Inferior parietal cortex (tissue), 1 donor: ENCODE results near the gene UNC79.
"Not testable (repeated sequence)": the region's sequence is repeated elsewhere in the genome, so short reads cannot be mapped to it uniquely, and the experiment has no call there.

Experiments used
- DNase-seq: peaks from one replicate; pipeline ENCODE4 v3.0.0-alpha.2; 2016; ENCODE audit errors: extremely low spot score

The UNC79 gene

GRCh38 chr14:93430315-93431035 is at the start of gene UNC79:
UNC79 (plus strand) TSS chr14:93430939; CDS start chr14:93431030, 91 bp downstream.
- DNase-seq = peak; percentile 70

- no peak for DNase-seq
Observed at GRCh38 chr14:93381644-93382043, 49.1 kb upstream of the UNC79 start.

GRCh38 chr14:93384256-93384655 is 46.5 kb upstream of the UNC79 start:
- DNase-seq = peak; percentile 74

GRCh38 chr14:93395231-93395630 is 35.5 kb upstream of the UNC79 start:
- no peak for DNase-seq

GRCh38 chr14:93396456-93396855 is 34.3 kb upstream of the UNC79 start:
- no peak for DNase-seq

GRCh38 chr14:93398491-93398890 is 32.2 kb upstream of the UNC79 start:
- DNase-seq = no peak

GRCh38 chr14:93402951-93403350 is 27.8 kb upstream of the UNC79 start:
- no peak for DNase-seq

- no peak for DNase-seq
Observed at GRCh38 chr14:93410021-93410420, 20.7 kb upstream of the UNC79 start.

- DNase-seq = no peak
Observed at GRCh38 chr14:93410893-93411292, 19.8 kb upstream of the UNC79 start.

GRCh38 chr14:93425136-93425535 is 5.6 kb upstream of the UNC79 start:
- DNase-seq = not testable (repeated sequence)

GRCh38 chr14:93426750-93427149 is 4.0 kb upstream of the UNC79 start:
- no peak for DNase-seq

GRCh38 chr14:93431036-93431670 is 414 bp downstream of the UNC79 start:
- peak; percentile 76 for DNase-seq

- DNase-seq = no peak
Observed at GRCh38 chr14:93454224-93454623, 23.5 kb downstream of the UNC79 start.

- DNase-seq = no peak
Observed at GRCh38 chr14:93456356-93456755, 25.6 kb downstream of the UNC79 start.

- no peak for DNase-seq
Observed at GRCh38 chr14:93458234-93458633, 27.5 kb downstream of the UNC79 start.

GRCh38 chr14:93462479-93462878 is 31.7 kb downstream of the UNC79 start:
- no peak for DNase-seq

- DNase-seq = no peak
Observed at GRCh38 chr14:93464271-93464670, 33.5 kb downstream of the UNC79 start.

- DNase-seq = no peak
Observed at GRCh38 chr14:93475471-93475870, 44.7 kb downstream of the UNC79 start.

- DNase-seq = no peak
Observed at GRCh38 chr14:93476305-93476704, 45.6 kb downstream of the UNC79 start.

GRCh38 chr14:93479074-93479473 is 48.3 kb downstream of the UNC79 start:
- not testable (repeated sequence) for DNase-seq

GRCh38 chr14:93480867-93481266 is 50.1 kb downstream of the UNC79 start:
- no peak for DNase-seq

GRCh38 chr14:93481758-93482157 is 51.0 kb downstream of the UNC79 start:
- DNase-seq = no peak

- DNase-seq = no peak
Observed at GRCh38 chr14:93490001-93490400, 59.3 kb downstream of the UNC79 start.
